Measurements from ENCODE around the gene LRP1. TPM values are rescaled to one million over a fixed set of nuclear protein-coding genes. Genes with fewer than 3 reads are reported as not detected.

Gene LRP1
- total RNA-seq, 1 donor from 2014 or later: 448 TPM

DNA sequence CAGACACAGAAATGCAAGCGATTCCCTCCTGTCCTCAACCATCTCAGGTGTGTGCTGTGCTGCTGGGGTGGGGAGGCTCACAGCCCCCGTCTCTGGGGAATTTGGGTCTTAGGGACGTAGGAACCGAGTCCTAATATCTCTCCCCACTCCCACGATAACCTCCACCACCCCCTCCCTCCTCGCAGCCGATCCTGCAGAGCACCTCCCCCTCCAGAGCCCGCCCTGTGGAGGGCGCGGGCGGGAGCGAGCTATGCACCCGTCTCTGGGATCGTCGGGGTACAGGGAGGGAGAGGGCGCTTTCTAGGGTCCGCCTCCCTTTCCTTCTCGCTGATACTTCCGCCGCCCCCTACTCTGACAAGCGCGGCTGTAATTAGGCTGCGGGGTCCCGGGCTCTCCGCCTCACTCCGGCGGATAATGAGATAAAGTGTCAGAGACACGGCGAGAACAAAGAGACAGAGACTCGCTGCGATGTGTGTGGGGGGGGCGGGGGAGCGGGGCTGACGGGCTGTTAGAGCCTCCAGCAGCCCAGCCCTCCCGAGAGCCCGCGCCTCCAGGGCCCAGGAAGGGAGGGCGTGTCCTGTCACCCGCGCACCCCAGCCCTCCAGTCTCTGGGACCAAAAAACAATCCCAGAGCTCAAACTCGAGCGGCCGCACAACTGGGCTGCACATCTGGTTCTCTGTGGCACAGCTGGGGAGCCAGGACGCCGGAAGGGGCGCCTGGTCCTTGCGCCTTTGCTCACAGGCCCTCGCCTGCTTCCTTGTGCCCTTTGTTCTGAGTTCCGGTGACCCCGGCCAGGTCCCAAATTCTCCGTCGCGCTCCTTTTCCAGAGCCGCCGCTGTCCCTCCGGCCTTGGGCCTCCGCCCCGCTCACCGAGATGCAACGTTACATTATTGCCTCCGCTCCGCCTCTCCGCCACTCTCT, 109.9 kb downstream of the LRP1 start:
- H3K27me3 Mint-ChIP-seq (ENCODE audit: low read depth): no peaks in the 10 kb centered on the region
- H3K4me1 Mint-ChIP-seq (ENCODE audit: low read depth): peaks cover 93% of the 10 kb centered on the region
- peak overlapping the region; percentile 90 for H3K27ac Mint-ChIP-seq (ENCODE audit: unreplicated experiment)
- peak overlapping the region; percentile 94 for H3K4me3 Mint-ChIP-seq (ENCODE audit: unreplicated experiment)
- DNase-seq (ENCODE audit: low spot score): peak; percentile 83
- TF ChIP-seq, protein P1, sequence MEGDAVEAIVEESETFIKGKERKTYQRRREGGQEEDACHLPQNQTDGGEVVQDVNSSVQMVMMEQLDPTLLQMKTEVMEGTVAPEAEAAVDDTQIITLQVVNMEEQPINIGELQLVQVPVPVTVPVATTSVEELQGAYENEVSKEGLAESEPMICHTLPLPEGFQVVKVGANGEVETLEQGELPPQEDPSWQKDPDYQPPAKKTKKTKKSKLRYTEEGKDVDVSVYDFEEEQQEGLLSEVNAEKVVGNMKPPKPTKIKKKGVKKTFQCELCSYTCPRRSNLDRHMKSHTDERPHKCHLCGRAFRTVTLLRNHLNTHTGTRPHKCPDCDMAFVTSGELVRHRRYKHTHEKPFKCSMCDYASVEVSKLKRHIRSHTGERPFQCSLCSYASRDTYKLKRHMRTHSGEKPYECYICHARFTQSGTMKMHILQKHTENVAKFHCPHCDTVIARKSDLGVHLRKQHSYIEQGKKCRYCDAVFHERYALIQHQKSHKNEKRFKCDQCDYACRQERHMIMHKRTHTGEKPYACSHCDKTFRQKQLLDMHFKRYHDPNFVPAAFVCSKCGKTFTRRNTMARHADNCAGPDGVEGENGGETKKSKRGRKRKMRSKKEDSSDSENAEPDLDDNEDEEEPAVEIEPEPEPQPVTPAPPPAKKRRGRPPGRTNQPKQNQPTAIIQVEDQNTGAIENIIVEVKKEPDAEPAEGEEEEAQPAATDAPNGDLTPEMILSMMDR (IDR thresholded peaks at IDR 0.05): no peak
- H3K9me3 Mint-ChIP-seq (ENCODE audit: low read depth): no peaks in the 10 kb centered on the region
- peaks cover 9% of the 10 kb centered on the region for H3K36me3 Mint-ChIP-seq (ENCODE audit: low read depth)

DNA sequence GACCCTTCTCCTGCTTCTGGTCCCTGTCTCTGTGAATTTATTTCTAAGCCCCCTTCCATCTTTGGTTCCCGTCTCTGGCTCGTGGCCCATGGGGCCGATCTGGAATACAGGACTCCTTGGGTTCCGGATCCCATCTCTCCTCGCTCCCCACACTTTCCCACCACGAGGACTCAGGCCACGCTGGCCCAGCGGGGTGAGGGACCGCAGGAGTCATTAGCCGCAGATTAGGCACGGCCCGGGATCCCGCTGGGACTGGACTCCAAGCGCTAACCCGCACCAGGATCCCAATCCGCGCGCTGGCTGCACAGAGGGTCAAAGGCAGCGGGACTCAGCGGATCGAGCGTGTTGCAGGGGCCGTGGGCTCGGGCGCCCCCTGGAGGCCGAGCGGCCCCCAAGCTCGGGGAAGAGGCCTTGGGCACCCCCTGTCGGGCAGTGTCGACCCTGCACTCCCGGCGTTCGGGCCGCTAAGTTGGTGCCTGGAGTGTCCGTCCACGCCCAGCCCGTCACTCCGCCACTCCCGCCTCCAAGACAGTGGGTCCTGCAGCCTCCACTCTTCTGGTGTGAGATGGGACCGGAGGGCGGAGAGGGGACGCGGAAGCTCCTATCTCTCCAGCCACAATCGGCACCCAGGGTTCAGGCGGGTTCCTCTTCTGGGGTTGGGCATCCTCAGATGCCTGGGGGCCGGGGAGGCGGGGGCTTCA, 110.7 kb downstream of the LRP1 start:
- H3K27ac Mint-ChIP-seq (ENCODE audit: unreplicated experiment): peak overlapping the region; percentile 98

DNA sequence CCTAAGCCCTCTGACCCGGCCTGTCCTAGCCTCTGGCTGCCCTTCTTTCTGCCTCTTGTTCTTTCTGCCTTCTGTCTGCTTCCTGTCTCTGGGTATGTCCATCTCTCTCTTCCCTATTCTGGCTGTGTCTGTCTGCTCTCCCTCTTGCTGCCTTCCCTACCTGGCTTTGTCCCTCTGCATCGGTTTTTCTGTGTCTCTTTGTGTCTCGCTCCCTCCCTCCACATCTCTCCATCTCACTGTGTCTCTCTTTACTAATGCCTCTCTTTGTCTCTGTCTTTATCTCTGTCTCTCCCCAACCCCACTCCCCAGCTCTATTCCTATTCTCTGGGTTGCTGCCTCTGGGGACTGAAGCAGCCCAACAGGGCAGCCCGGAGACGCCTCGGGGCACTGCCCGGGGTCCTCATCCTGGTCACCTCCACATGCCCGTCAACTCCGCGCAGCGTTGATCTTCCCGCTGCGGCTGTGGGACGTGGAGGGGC, 111.3 kb downstream of the LRP1 start:
- Mint-ChIP-seq H3K4me1 (ENCODE audit: low read depth) (peaks cover 87% of the 10 kb centered on the region), H3K9me3 (ENCODE audit: low read depth) (no peaks in the 10 kb centered on the region), H3K4me3 (ENCODE audit: unreplicated experiment) (peak overlapping the region; percentile 94), H3K27me3 (ENCODE audit: low read depth) (no peaks in the 10 kb centered on the region), H3K36me3 (ENCODE audit: low read depth) (peaks cover under 1% of the 10 kb centered on the region), H3K27ac (ENCODE audit: unreplicated experiment) (peak overlapping the region; percentile 98)
- TF ChIP-seq, protein P1 (IDR thresholded peaks at IDR 0.05): no peak
- DNase-seq (ENCODE audit: low spot score): no peak

More for the DNA sequence above, 110.7 kb downstream of the LRP1 start:
- Mint-ChIP-seq H3K9me3 (ENCODE audit: low read depth) (no peaks in the 10 kb centered on the region), H3K4me1 (ENCODE audit: low read depth) (peaks cover 91% of the 10 kb centered on the region), H3K27me3 (ENCODE audit: low read depth) (no peaks in the 10 kb centered on the region), H3K4me3 (ENCODE audit: unreplicated experiment) (peak overlapping the region; percentile 94), H3K36me3 (ENCODE audit: low read depth) (peaks cover 6% of the 10 kb centered on the region)
- TF ChIP-seq, protein P1 (IDR thresholded peaks at IDR 0.05): peak; percentile 100
- peak; percentile 92 for DNase-seq (ENCODE audit: low spot score)

DNA sequence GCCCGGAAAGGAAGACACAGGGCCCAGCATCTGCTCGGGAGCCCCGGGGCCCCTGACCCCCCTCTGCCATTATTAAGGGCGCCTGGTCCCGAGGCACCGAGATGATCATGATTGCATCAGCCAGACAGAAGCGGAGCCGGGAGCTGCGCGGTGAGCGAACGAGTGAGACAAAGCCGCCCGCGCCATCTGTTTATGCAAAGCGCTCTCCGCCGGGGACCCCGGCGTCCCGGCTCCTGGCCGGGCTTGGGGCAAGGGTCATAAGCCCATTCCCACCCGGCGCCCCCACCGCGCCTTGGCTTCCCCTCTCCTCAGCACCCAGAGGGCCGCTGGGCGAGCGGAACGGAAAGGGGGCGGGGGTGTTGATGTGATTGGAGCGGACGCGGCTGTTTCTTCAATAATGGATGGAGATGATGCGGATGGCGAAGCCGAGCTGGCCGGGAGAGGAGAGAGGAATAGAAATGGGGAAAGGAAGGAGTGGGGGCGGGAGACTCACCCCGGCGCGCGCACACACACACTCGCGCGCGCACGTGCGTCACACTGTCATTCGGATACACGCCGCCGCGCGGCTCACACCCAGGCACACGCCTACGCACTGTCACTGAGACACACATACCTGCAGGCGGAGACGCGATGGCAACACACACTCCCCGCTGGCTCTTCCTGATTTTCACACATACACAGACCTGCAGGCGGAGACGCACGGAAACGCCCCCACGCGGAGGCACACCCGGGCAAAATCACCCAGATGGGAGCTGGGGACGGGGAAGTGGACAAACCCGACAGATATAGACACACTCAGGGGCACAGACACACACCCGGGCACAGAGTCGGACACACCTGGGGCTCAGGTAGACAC, 112.0 kb downstream of the LRP1 start:
- H3K27me3 Mint-ChIP-seq (ENCODE audit: low read depth): no peaks in the 10 kb centered on the region
- TF ChIP-seq, protein P1 (IDR thresholded peaks at IDR 0.05): no peak
- peak; percentile 89 for DNase-seq (ENCODE audit: low spot score)
- no peaks in the 10 kb centered on the region for H3K36me3 Mint-ChIP-seq (ENCODE audit: low read depth)
- H3K27ac Mint-ChIP-seq (ENCODE audit: unreplicated experiment): peak overlapping the region; percentile 98
- H3K9me3 Mint-ChIP-seq (ENCODE audit: low read depth): no peaks in the 10 kb centered on the region
- H3K4me3 Mint-ChIP-seq (ENCODE audit: unreplicated experiment): peak overlapping the region; percentile 94
- H3K4me1 Mint-ChIP-seq (ENCODE audit: low read depth): peaks cover 83% of the 10 kb centered on the region

Measured in chondrocyte (in vitro differentiated cells).